ENCODE measurements around the gene CCDC61.

DNA sequence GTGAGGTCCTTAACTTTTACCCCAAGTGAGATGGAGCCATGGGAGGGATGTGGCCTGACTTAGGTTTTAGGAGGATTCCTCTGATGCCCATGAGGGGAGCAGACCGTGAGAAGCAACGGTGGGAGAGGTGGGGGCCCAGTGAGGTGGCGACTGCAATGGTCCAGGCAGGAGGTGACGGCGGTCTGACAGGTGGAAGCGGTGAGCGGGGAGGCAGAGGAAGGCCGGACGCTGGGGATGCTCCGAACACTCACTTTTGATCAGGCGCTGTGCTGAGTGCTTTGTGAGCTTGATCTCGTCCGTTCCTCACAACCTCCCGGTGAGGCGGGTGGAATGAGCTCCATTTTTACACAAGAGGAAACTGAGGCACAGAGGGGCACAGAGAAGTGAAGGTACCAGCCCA is 33.2 kb upstream of the CCDC61 start:
- TF ChIP-seq CTBP1 (IDR thresholded peaks at IDR 0.05; ENCODE audit: borderline replicate concordance) (no peak), BHLHE40 (IDR thresholded peaks at IDR 0.05; ENCODE audit: borderline replicate concordance) (no peak), FOXA1 (IDR thresholded peaks at IDR 0.05) (no peak), L3MBTL2 (conservative IDR thresholded peaks at IDR 0.05) (no peak), ARNT (IDR thresholded peaks at IDR 0.05) (no peak), TARDBP (IDR thresholded peaks at IDR 0.05) (no peak), SP1 (IDR thresholded peaks at IDR 0.05) (no peak), NFRKB (IDR thresholded peaks at IDR 0.05) (no peak), HDGF (IDR thresholded peaks at IDR 0.05; ENCODE audit: borderline replicate concordance) (no peak), ELF4 (IDR thresholded peaks at IDR 0.05) (no peak), SUZ12 (IDR thresholded peaks at IDR 0.05) (no peak), ZNF384 (IDR thresholded peaks at IDR 0.05) (no peak), FOXK2 (IDR thresholded peaks at IDR 0.05) (no peak)
- TF ChIP-seq, protein P1, sequence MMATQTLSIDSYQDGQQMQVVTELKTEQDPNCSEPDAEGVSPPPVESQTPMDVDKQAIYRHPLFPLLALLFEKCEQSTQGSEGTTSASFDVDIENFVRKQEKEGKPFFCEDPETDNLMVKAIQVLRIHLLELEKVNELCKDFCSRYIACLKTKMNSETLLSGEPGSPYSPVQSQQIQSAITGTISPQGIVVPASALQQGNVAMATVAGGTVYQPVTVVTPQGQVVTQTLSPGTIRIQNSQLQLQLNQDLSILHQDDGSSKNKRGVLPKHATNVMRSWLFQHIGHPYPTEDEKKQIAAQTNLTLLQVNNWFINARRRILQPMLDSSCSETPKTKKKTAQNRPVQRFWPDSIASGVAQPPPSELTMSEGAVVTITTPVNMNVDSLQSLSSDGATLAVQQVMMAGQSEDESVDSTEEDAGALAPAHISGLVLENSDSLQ (IDR thresholded peaks at IDR 0.05), result no peak

All from HEK293T (cell line).